ENCODE measurements around the gene RIOK1.

DNA sequence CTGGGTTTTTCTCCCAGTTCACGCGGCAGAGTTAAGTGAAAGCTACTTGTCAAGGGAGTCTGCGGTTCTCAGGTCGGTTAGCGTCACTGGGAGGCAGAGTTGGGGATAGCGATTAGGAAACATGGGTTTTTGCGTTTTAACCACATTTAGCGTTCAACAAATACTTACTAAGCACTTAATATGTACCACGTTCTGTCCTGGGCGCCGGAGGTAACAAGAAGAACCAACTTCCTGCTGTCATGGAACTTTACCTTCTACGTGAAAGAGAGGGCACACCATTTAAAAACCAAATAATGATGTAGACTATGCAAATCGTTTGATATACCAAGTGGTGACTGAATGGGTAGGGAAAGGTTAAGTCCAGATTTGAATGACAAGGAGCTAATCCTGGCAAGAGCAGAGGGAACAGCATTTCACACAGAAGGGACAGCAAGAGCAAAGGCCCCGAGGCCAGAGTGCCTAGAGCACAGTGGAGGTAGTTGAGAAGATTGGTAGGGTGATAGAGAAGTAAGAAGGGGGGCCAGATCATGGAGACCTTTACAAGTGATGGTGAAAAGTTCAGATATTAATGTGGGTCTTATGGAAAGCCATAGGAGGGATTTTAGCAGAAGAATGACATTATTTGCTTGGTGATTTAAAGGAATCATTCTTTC lies 744 bp downstream of the RIOK1 start:
- no peak for TF ChIP-seq EZH2 (IDR thresholded peaks at IDR 0.05; ENCODE audit: insufficient read depth, low read length)
- TF ChIP-seq, protein P1, sequence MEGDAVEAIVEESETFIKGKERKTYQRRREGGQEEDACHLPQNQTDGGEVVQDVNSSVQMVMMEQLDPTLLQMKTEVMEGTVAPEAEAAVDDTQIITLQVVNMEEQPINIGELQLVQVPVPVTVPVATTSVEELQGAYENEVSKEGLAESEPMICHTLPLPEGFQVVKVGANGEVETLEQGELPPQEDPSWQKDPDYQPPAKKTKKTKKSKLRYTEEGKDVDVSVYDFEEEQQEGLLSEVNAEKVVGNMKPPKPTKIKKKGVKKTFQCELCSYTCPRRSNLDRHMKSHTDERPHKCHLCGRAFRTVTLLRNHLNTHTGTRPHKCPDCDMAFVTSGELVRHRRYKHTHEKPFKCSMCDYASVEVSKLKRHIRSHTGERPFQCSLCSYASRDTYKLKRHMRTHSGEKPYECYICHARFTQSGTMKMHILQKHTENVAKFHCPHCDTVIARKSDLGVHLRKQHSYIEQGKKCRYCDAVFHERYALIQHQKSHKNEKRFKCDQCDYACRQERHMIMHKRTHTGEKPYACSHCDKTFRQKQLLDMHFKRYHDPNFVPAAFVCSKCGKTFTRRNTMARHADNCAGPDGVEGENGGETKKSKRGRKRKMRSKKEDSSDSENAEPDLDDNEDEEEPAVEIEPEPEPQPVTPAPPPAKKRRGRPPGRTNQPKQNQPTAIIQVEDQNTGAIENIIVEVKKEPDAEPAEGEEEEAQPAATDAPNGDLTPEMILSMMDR (IDR thresholded peaks at IDR 0.05; ENCODE audit: insufficient read depth, low read depth, low read length), result no peak
